GM13977 (cell line): Measurements from ENCODE around the gene DGCR2.
"Not testable (repeated sequence)": the region's sequence is repeated elsewhere in the genome, so short reads cannot be mapped to it uniquely, and the experiment has no call there.

ENCODE experiments used
- DNase-seq: peaks from one replicate; pipeline ENCODE4 v3.0.0; 2012; ENCODE audit warnings: low spot score
- CTCF ChIP-seq: IDR thresholded peaks from 2 replicates; pipeline ENCODE4 v1.5.1; 2012; ENCODE audit warnings: mild to moderate bottlenecking, control low read depth; ENCODE audit not compliant: insufficient read depth; ENCODE audit errors: extremely low read depth, missing control alignments
- in situ Hi-C: fragments of 300-500 bp; cut with MboI; formaldehyde crosslinking; loops from one replicate; pipeline ENCODE4 v1.12.0; 2022; ENCODE audit warnings: low sequenced_read_pairs, low pct_unique_long_range_greater_than_20kb, mixed read lengths, inconsistent platforms; ENCODE audit not compliant: unreplicated experiment

DGCR2 gene

GRCh38 chr22:19038164-19038546 lies 84.1 kb downstream of the DGCR2 start:
- in situ Hi-C loops: no loop called here
- TF ChIP-seq CTCF: no peak
- no peak for DNase-seq

DNA sequence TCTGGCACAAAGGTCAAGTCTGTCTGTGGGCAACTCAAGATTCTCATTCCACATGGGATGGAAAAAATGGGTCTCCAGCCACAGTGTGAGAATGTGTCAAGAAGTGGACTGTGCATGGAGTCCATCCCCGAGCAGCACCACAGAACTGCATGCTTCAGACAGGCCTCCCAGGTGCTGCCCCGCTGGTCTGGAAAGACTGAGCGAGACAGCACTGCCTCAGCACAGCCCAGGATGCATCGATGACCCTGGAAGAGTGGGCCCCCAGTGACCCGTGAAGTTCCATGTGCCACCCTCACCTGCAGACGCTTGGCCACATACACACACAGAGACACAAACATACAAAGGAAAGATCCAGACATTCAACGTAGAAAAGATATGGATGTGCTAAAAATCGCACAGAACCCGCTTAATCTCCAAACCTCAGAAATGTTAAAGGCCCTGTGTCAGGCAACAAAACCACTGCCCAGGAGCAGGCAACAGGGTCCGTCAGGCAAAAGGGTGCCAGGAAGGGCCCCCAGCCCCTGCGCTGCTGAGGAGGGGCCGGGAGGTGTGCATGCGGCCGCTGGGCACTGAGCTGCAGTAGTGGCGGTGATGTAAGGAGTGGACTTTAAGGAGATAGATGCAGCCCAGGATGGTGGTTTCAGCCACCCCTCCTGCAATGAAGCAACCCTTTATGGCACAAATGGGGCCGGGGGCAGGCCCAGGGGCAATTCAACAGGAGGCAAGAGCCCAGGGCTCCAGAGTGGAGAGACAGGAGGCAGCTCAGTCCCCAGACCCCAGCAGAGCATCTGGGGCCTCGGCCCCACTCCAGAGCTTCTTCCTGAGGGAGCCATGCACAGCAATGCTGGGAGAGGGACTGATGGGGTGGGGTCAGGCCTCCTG lies 84.7 kb downstream of the DGCR2 start:
- no peak for DNase-seq
- in situ Hi-C loops: no loop called here
- TF ChIP-seq CTCF: no peak

DNA sequence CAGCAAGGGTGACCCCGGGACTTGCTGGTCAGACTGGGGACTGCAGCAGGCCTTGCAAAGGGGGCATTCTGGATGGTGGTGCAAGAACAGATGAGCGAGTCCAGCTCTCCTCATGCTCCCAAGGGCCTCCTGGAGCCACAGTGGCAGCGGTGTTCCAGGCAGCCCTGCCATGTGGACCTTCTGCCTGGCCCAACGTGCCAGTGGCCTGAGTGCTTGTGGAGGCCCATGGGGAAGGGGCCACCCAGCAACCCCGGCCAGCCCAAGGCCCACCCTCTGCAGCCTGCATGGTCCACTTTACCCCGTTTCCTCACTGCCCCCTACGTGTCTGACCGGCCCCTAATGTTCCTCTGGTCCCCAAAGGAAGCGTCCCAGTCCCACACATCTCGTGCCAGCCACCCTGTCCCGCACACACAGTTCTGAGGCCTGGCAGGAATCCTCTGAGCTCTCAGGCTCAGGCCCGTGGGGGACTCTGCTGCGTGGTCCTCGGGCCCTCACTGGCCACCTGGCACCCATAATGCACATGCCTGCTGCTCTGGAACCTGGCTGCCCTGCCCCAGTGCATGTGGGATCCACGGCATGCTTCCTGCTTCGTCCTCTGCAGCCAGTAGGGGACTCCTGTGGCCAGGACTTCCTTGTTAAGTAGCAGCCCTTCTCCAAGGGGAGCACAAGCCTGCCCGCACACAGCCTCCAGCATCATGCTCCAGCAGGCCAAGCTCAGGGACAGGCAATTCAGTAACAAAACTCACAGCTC lies 85.5 kb downstream of the DGCR2 start:
- no peak for DNase-seq
- in situ Hi-C loops: no loop called here

DNA sequence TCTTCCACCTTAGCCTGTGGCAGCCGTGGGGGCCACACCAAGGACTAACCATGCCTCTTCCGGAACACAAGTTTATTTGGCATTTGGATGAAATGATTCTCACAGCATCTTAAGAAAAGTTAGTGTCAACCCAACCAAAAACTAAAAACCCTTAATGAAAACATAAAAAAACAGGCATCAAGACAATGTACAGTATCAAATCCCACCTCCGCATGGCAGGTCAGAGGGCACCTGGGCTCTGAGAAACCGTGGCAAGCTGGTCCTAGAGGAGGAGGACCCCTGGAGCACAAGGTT lies 86.0 kb downstream of the DGCR2 start:
- in situ Hi-C loops: no loop called here

More for the DNA sequence above, 85.5 kb downstream of the DGCR2 start:
- no peak for TF ChIP-seq CTCF

GRCh38 chr22:19035474-19036228 lies 86.6 kb downstream of the DGCR2 start:
- no peak for DNase-seq
- TF ChIP-seq CTCF: peak; percentile 5
- in situ Hi-C loops: no loop called here

More for the DNA sequence above, 86.0 kb downstream of the DGCR2 start:
- no peak for DNase-seq
- TF ChIP-seq CTCF: no peak

DNA sequence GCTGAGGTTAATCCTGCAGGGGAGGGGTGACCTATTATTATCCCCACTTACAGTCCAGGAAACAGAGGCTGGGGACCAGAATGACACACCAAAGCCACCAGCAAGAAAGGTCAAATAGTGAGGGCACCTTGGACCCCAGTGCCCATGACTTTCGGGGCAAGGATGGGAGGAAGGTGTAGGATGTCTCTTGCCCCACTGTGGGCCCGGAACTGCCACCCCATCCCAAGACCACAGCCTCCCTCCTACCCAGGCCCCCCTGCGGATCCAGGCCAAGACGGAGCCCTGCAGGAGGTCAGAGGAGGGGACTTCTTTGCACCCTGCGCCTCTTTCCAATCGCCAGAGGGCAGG lies 87.1 kb downstream of the DGCR2 start:
- in situ Hi-C loops, DNase-seq: not testable (repeated sequence)

- DNase-seq, in situ Hi-C loops: not testable (repeated sequence)
Observed at GRCh38 chr22:19034724-19035120, 87.5 kb downstream of the DGCR2 start.

DNA sequence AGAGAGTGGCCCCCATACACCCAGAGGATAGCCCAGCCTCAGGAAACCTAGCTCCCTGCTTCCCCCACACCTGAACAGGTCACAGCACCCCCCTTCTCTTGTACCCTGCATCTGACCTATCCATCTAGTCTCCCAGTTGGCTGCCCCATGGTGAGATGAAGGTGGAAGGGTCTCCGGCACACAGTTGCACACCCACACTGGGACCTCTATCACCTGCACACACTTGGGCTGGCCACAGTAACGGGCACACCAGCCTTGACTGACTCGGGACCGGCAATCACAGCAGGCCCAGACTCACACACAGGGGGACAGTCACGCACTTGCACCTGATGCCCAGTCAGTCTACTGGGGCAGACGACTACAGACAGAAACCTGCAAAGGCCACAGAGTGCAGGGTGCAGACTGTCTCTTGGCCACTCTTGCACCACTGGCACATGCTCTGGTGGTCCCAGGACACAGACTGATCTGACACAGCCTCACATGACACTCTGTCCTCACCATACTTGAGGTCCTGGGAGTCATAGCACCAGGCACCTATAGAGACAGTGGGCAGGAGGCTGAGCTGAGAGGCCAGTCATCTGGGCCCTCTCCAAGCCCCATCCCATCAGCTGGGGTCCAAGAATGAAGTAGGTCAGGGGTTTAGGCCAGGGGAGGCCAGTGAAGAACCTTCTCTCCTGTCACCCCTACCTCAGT lies 88.0 kb downstream of the DGCR2 start:
- in situ Hi-C loops: not testable (repeated sequence)

GRCh38 chr22:19033568-19033905 lies 88.7 kb downstream of the DGCR2 start:
- in situ Hi-C loops, DNase-seq: not testable (repeated sequence)

More for the DNA sequence above, 88.0 kb downstream of the DGCR2 start:
- DNase-seq: not testable (repeated sequence)

GRCh38 chr22:19032898-19033567 lies 89.2 kb downstream of the DGCR2 start:
- DNase-seq, in situ Hi-C loops: not testable (repeated sequence)
